GM21526 (cell line): ENCODE data around the gene DNAJB7.
"Not testable (repeated sequence)": the region's sequence is repeated elsewhere in the genome, so short reads cannot be mapped to it uniquely, and the experiment has no call there.

ENCODE experiments used
- ATAC-seq: cut with Tn5 transposase; IDR thresholded peaks from one replicate; pipeline ENCODE4 v1.9.1; 2021; ENCODE audit warnings: moderate library complexity; ENCODE audit not compliant: unreplicated experiment, low FRiP score

DNAJB7 gene

GRCh38 chr22:40853333-40853732 lies 8.6 kb downstream of the DNAJB7 start:
- no peak for ATAC-seq

- ATAC-seq, result not testable (repeated sequence)
These were observed 16.1 kb downstream of the DNAJB7 start for GRCh38 chr22:40845816-40846215.

DNA sequence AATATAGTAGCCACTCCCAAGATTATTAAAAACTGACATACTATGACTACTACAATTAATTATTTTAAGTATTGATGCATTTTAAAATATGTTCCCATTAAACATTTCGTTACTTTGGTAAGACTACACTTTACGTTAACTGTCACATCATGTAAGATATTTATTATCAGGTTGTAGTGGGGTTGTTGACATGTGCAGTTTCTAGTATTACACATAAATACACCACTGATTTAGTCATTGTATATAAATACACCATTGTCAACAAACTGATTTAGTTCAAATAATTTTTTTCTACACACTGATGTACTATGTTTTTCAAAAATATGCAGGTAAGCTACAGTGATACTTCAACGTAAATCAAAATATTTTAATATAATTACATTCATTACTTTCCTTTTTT lies 17.0 kb downstream of the DNAJB7 start:
- no peak for ATAC-seq

GRCh38 chr22:40838486-40838885 lies 23.4 kb downstream of the DNAJB7 start:
- no peak for ATAC-seq

DNA sequence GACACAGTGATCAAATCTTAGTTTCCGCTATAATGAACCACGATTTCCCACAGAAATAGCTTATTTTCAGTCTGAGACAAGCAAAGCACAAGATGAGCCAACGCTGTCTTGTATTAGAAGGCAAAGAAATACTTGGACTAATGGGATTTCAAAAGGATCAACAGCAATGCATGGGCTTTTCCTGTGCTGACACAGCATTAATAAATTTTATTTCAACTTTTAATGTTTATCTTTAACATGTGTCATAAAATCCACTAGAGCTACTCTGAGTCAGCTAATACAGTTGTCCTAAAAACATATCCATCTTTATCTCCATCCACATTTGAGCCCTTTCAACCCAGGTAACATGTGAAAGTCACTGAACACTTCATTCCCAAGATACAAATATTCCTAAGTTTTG lies 27.3 kb downstream of the DNAJB7 start:
- ATAC-seq, result no peak

GRCh38 chr22:40829131-40829530 lies 32.8 kb downstream of the DNAJB7 start:
- ATAC-seq, result no peak

GRCh38 chr22:40826984-40827741 lies 34.8 kb downstream of the DNAJB7 start:
- ATAC-seq, result no peak

DNA sequence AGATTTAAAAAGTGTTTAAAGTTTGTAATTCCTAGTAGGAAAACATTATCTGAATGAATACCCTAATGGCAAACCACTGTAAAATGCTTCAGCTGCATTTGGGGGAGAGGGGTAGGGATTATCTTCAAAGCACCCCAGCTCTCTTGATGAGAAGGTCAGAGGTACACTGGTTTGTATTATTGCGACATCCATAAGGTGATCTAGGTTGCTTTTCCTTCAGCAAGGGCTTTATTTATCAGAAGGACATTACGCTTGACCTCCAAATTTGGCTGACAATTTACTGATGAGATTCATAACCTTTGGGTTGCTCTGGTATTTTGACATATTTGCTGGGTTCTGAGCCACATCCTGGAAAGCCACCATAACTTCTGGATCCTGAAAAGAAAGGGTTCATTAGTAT lies 35.6 kb downstream of the DNAJB7 start:
- ATAC-seq, result not testable (repeated sequence)

DNA sequence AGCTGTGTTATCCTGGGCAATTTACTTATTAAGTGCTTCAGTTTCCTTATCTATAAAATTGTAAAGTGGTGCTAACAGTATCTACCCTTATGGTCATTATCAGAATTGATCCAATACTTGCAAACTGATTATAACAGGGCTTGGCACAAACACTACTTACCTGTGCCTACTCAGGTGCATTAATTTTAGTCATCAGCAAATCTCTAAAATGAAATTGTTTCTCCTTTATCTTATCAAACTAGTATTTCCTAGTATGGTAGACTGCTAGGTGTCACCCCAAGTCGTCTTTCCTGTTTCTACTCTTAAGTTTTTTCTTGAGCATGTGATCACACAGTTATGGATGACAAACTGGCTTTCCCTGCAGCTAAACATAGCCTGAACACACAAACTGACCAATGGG lies 38.5 kb downstream of the DNAJB7 start:
- ATAC-seq, result no peak

DNA sequence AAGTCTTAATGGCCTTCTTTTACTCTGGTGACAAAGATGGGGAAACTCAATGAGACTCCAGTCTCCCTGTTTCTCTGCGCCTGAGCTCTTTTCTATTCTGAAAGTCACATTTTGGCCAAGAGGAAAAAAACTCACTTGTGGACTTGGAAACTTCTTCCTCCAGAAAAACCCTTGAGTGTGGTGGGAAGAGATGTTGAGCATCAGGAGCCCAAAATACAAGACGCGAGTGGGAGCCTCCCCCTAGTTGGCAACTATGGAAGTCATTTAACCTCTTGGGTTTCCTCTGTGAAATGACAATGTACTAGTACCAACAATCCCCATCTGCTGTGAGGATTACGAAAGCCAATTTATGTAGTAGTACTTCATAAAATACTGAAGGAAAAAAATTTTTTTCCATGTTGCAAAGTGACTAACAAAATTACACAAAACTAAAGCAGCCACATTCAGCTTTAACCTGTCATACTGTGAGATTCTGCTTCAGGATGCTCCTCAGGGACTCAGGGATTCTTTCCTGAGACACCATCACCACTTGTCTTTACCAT lies 42.2 kb downstream of the DNAJB7 start:
- no peak for ATAC-seq

GRCh38 chr22:40818747-40819598 lies 42.9 kb downstream of the DNAJB7 start, which contains the start of gene SLC25A17:
Gene SLC25A17 (minus strand): TSS chr22:40819346. CDS start chr22:40819248, 98 bp downstream.
- no peak for ATAC-seq

- no peak for ATAC-seq
These were observed 43.6 kb downstream of the DNAJB7 start for GRCh38 chr22:40818192-40818746.

GRCh38 chr22:40817737-40818136 lies 44.2 kb downstream of the DNAJB7 start:
- no peak for ATAC-seq

DNA sequence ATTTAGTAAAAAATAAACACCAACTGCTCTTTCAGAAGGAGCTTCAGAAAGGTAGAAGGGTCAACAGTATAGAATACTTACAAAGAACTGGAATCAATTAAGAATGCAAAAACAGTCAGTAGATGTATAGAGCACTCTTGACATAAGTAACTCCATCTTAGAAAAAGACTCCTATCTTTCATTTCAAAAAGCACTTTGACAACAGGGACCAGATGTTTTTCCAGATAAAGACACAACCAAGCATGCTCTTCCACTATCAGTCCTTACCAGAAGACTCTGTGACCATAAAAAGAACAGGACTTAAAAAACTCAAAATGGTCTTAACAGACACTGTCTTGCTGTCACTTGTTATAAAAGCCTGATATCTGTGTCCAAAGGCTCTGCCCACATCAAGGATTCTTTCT lies 48.0 kb downstream of the DNAJB7 start:
- ATAC-seq, result no peak
